Aorta (tissue), 5 donors: ENCODE results near the gene NUB1. TPM values are rescaled to one million over a fixed set of nuclear protein-coding genes. Genes with fewer than 3 reads are reported as not detected.

Experiments
- ATAC-seq: fragments of 200-7000 bp; cut with Tn5 transposase; one replicate; pipeline ENCODE4 v1.9.1; 2022; ENCODE audit warnings: moderate library complexity; ENCODE audit not compliant: low FRiP score
- DNase-seq, 2 donors: peaks; one replicate each; pipeline ENCODE4 v3.0.0-alpha.2; 2020
- H3K27ac ChIP-seq, 2 donors: one replicate each; pipeline ENCODE4 v1.5.1; 2013; ENCODE audit warnings: low read length in 2 of 2, mild to moderate bottlenecking in 2 of 2, moderate library complexity in 2 of 2, control low read depth in 1 of 2, inconsistent platforms in 1 of 2, low read depth in 1 of 2
- H3K27me3 ChIP-seq, 2 donors: one replicate each; pipeline ENCODE4 v1.6.1; 2013; ENCODE audit warnings: control low read depth in 1 of 2, low read length in 1 of 2, mild to moderate bottlenecking in 1 of 2, moderate library complexity in 1 of 2; ENCODE audit not compliant: insufficient read depth in 2 of 2, control insufficient read depth in 1 of 2
- H3K36me3 ChIP-seq, 2 donors: one replicate each; pipeline ENCODE4 v1.6.1; 2013; ENCODE audit warnings: control low read depth in 1 of 2, low read length in 1 of 2, mild to moderate bottlenecking in 1 of 2; ENCODE audit not compliant: insufficient read depth in 2 of 2, control insufficient read depth in 1 of 2
- H3K4me1 ChIP-seq, 2 donors: one replicate each; pipeline ENCODE4 v1.6.1; 2013; ENCODE audit warnings: low read length in 2 of 2, control low read depth in 1 of 2, mild to moderate bottlenecking in 1 of 2, moderate library complexity in 1 of 2; ENCODE audit not compliant: insufficient read depth in 2 of 2, control insufficient read depth in 1 of 2
- H3K4me3 ChIP-seq, 2 donors: one replicate each; pipeline ENCODE4 v1.5.1; 2013; ENCODE audit warnings: low read length in 2 of 2, control low read depth in 1 of 2, mild to moderate bottlenecking in 1 of 2
- H3K9me3 ChIP-seq: one replicate; pipeline ENCODE4 v1.6.1; 2013; ENCODE audit warnings: mild to moderate bottlenecking, low read length; ENCODE audit not compliant: control insufficient read depth
- WGBS, 2 donors: extraction: QIAGEN DNeasy Blood & Tissue Kit; methylation state at CpG; one replicate each; pipeline ENCODE4 v1.1.7; 2013; 5-methylcytosine and 5-hydroxymethylcytosine counted together
- intact Hi-C, 2 donors: fragments of 100-400 bp; cut with DNase I; formaldehyde crosslinking; loops; one replicate each; pipeline versions ENCODE4 v1.14.2 to v1.15.0; 2022
- polyA plus RNA-seq, 2 donors: library from polyadenylated mRNA; stranded (reverse); fragments of 200-250 nt; gene quantifications; one replicate each; pipeline ENCODE4 v1.2.3, GENCODE V29; 2013
- total RNA-seq, 2 donors: library from RNA; stranded (reverse); fragmentation: NEBNext Ultra II Directional; extraction: Animal tissue kit (Norgen Biotek cat#: 25700); gene quantifications; one replicate each; pipeline ENCODE4 v1.2.1, GENCODE V29; 2021
- donor health status: healthy with polysubstance abuse.
- donor health status: Bipolar disorder and iron deficiency.
- donor health status: DM: no; HTN: no; CAD: no.
- donor health status: DM: no; HTN: no; CAD: no.
- donor health status: DM: yes; HTN: yes; CAD: no.

The NUB1 gene
- total and polyA plus RNA-seq, 4 donors = 34.6 to 56.6 (median 41.8) TPM

- no peak for DNase-seq
- H3K27ac ChIP-seq = no peak overlapping the region
- WGBS, 2 donors = 77 to 85% methylated on average over 5 of the region's 5 CpGs
Measured at GRCh38 chr7:151420144-151420543, 78.5 kb downstream of the NUB1 start.

GRCh38 chr7:151422212-151422611 is 80.6 kb downstream of the NUB1 start:
- ATAC-seq = no peak
- 90 to 91% methylated on average over 5 of the region's 5 CpGs for WGBS, 2 donors
- Histone ChIP-seq H3K27me3 (no peaks in the 10 kb centered on the region), H3K27ac (no peak overlapping the region), H3K9me3 (peaks cover 6% of the 10 kb centered on the region), H3K4me3 (no peak overlapping the region), H3K4me1 (no peaks in the 10 kb centered on the region), H3K36me3 (no peaks in the 10 kb centered on the region)
- no peak for DNase-seq
- intact Hi-C loops = loop anchor here in 1 of 2 donors (5.0 kb wide), 1 partner anchor 35 kb away; no protein-coding TSS in a partner anchor

More at GRCh38 chr7:151420144-151420543, 78.5 kb downstream of the NUB1 start:
- Histone ChIP-seq H3K9me3 (peaks cover 6% of the 10 kb centered on the region), H3K36me3 (no peaks in the 10 kb centered on the region), H3K27me3 (no peaks in the 10 kb centered on the region), H3K4me1 (no peaks in the 10 kb centered on the region), H3K4me3 (no peak overlapping the region)
- ATAC-seq = no peak
- intact Hi-C loops = loop anchor here in 1 of 2 donors (5.0 kb wide), 1 partner anchor 33 kb away; no protein-coding TSS in a partner anchor

GRCh38 chr7:151423226-151423625 is 81.6 kb downstream of the NUB1 start:
- no peak for ATAC-seq
- WGBS, 2 donors = 89 to 90% methylated on average over 7 of the region's 7 CpGs
- H3K4me1 ChIP-seq = no peaks in the 10 kb centered on the region
- no peak overlapping the region for H3K27ac ChIP-seq
- intact Hi-C loops = loop anchor here in 1 of 2 donors (5.0 kb wide), 1 partner anchor 36 kb away; no protein-coding TSS in a partner anchor
- H3K9me3 ChIP-seq = peaks cover 6% of the 10 kb centered on the region
- no peak for DNase-seq
- no peaks in the 10 kb centered on the region for H3K27me3 ChIP-seq
- no peaks in the 10 kb centered on the region for H3K36me3 ChIP-seq
- H3K4me3 ChIP-seq = no peak overlapping the region

- Histone ChIP-seq H3K27me3 (no peaks in the 10 kb centered on the region), H3K9me3 (peaks cover 6% of the 10 kb centered on the region), H3K36me3 (no peaks in the 10 kb centered on the region), H3K4me1 (no peaks in the 10 kb centered on the region), H3K27ac (no peak overlapping the region), H3K4me3 (no peak overlapping the region)
- intact Hi-C loops = loop anchor here in 1 of 2 donors (5.0 kb wide), 1 partner anchor 37 kb away; no protein-coding TSS in a partner anchor
- no peak for DNase-seq
- WGBS, 2 donors = 89 to 90% methylated on average over 5 of the region's 5 CpGs
- ATAC-seq = no peak
Measured at GRCh38 chr7:151423936-151424335, 82.3 kb downstream of the NUB1 start.

- Histone ChIP-seq H3K27ac (no peak overlapping the region), H3K9me3 (peaks cover 6% of the 10 kb centered on the region), H3K36me3 (no peaks in the 10 kb centered on the region), H3K4me3 (no peak overlapping the region), H3K4me1 (no peaks in the 10 kb centered on the region), H3K27me3 (no peaks in the 10 kb centered on the region)
- 82% methylated on average over 5 of the region's 5 CpGs for WGBS, 2 donors
- no peak for DNase-seq
- no peak for ATAC-seq
- intact Hi-C loops = loop anchor here in 1 of 2 donors (5.0 kb wide), 1 partner anchor 37 kb away; no protein-coding TSS in a partner anchor
Measured at GRCh38 chr7:151424799-151425198, 83.2 kb downstream of the NUB1 start.

- no peaks in the 10 kb centered on the region for H3K36me3 ChIP-seq
- H3K4me1 ChIP-seq = no peaks in the 10 kb centered on the region
- peak overlapping the region in 1 of 2 donors; percentile 21 for H3K27ac ChIP-seq
- H3K9me3 ChIP-seq = peaks cover 1% of the 10 kb centered on the region
- intact Hi-C loops = no loop called here
- ATAC-seq (peak; percentile 64), DNase-seq (peak in 1 of 2 donors; percentile 33)
- 46 to 54% methylated on average over 7 of the region's 7 CpGs for WGBS, 2 donors
- no peak overlapping the region for H3K4me3 ChIP-seq
- H3K27me3 ChIP-seq = no peaks in the 10 kb centered on the region
Measured at GRCh38 chr7:151425670-151426440, 84.2 kb downstream of the NUB1 start.

GRCh38 chr7:151426441-151426903 is 84.9 kb downstream of the NUB1 start:
- H3K9me3 ChIP-seq = peaks cover 1% of the 10 kb centered on the region
- no peaks in the 10 kb centered on the region for H3K4me1 ChIP-seq
- ATAC-seq (peak; percentile 64), DNase-seq (peak; percentile 87 to 94)
- H3K27ac ChIP-seq = no peak overlapping the region
- H3K27me3 ChIP-seq = no peaks in the 10 kb centered on the region
- 5 to 7% methylated on average over 14 of the region's 14 CpGs for WGBS, 2 donors
- H3K36me3 ChIP-seq = no peaks in the 10 kb centered on the region
- peak overlapping the region in 1 of 2 donors; percentile 15 for H3K4me3 ChIP-seq
- intact Hi-C loops = no loop called here

GRCh38 chr7:151426904-151427704 is 85.5 kb downstream of the NUB1 start:
- intact Hi-C loops = no loop called here
- Histone ChIP-seq H3K36me3 (no peaks in the 10 kb centered on the region), H3K9me3 (no peaks in the 10 kb centered on the region), H3K27me3 (no peaks in the 10 kb centered on the region), H3K4me1 (no peaks in the 10 kb centered on the region), H3K4me3 (no peak overlapping the region), H3K27ac (no peak overlapping the region)
- 68 to 73% methylated on average over 22 to 23 of the region's 23 CpGs for WGBS, 2 donors
- DNase-seq (peak in 1 of 2 donors; percentile 47), ATAC-seq (peak; percentile 22)
